Testis (tissue), 3 donors: ENCODE measurements around the gene THSD4. TPM values are rescaled to one million over a fixed set of nuclear protein-coding genes. Genes with fewer than 3 reads are reported as not detected.

Source experiments
- DNase-seq: peaks from one replicate; pipeline ENCODE4 v3.0.0-alpha.2; 2019
- H3K27ac ChIP-seq, 2 donors: fragments of 200-600 bp; sonication (generic); one replicate each; pipeline ENCODE4 v1.5.1; 2019
- H3K27me3 ChIP-seq: fragments of 200-600 bp; sonication (generic); one replicate; pipeline ENCODE4 v1.5.1; 2019
- H3K36me3 ChIP-seq: fragments of 200-600 bp; sonication (generic); one replicate; pipeline ENCODE4 v1.5.1; 2017; ENCODE audit warnings: low read depth; ENCODE audit errors: missing control alignments
- H3K4me1 ChIP-seq: fragments of 200-600 bp; sonication (generic); one replicate; pipeline ENCODE4 v1.5.1; 2019
- H3K4me3 ChIP-seq, 2 donors: fragments of 200-600 bp; sonication (generic); one replicate each; pipeline ENCODE4 v1.5.1; 2017 to 2019
- H3K9me3 ChIP-seq: fragments of 200-600 bp; sonication (generic); one replicate; pipeline ENCODE4 v1.5.1; 2017
- CTCF ChIP-seq, 3 experiments: fragments of 450-650 bp in 2 of 3; fragments of 200-600 bp in 1 of 3; sonication (generic) in 1 of 3; IDR thresholded peaks; one replicate each; pipeline ENCODE4 v1.5.1; 2016 to 2019; ENCODE audit warnings: antibody characterized with exemption in 3 of 3, mild to moderate bottlenecking in 2 of 3, moderate library complexity in 1 of 3
- POLR2A ChIP-seq: fragments of 450-650 bp; IDR thresholded peaks from one replicate; pipeline ENCODE4 v1.6.1; 2017; ENCODE audit warnings: antibody characterized with exemption, mild to moderate bottlenecking, moderate library complexity
- WGBS, 2 donors: methylation state at CpG; one replicate each; pipeline ENCODE4 v1.1.5; 2018; 5-methylcytosine and 5-hydroxymethylcytosine counted together
- intact Hi-C: fragments of 100-400 bp; cut with DNase I; formaldehyde crosslinking; loops from one replicate; pipeline ENCODE4 v1.15.1; 2023; ENCODE audit warnings: low total_unique reads
- polyA plus RNA-seq: library from polyadenylated mRNA; stranded (reverse); fragments of 350-450 nt; fragmentation: Illumina TruSeq; extraction: RNeasy Lipid Tissue Mini Kit (QIAGEN cat#74804); gene quantifications from one replicate; pipeline ENCODE4 v1.2.3, GENCODE V29; 2014; ENCODE audit warnings: low read depth, low replicate concordance; ENCODE audit not compliant: insufficient read depth
- total RNA-seq, 2 donors: library from RNA; depleted of rRNA; stranded (reverse); fragments of >200 nt; gene quantifications; one replicate each; pipeline ENCODE4 v1.2.3, GENCODE V29; 2016

The THSD4 gene
- total and polyA plus RNA-seq, 3 donors from 2014 or later = 14.3 to 21.5 (median 18.2) TPM

GRCh38 chr15:71433402-71433801 is 318.1 kb downstream of the THSD4 start:
- Histone ChIP-seq H3K9me3 (no peaks in the 10 kb centered on the region), H3K4me3 (no peak overlapping the region), H3K4me1 (no peaks in the 10 kb centered on the region), H3K36me3 (no peaks in the 10 kb centered on the region), H3K27ac (no peak overlapping the region), H3K27me3 (no peaks in the 10 kb centered on the region)
- intact Hi-C loops = no loop called here
- DNase-seq = no peak
- no peak for TF ChIP-seq POLR2A
- no peak for TF ChIP-seq CTCF (IDR thresholded peaks at IDR 0.05)
- 93 to 100% methylated on average over 1 of the region's 1 CpG for WGBS, 2 donors

- H3K27ac ChIP-seq = no peak overlapping the region
Observed at GRCh38 chr15:71434774-71435173, 319.5 kb downstream of the THSD4 start.

GRCh38 chr15:71435552-71435951 is 320.3 kb downstream of the THSD4 start:
- 69 to 70% methylated on average over 6 of the region's 6 CpGs for WGBS, 2 donors

More at GRCh38 chr15:71434774-71435173, 319.5 kb downstream of the THSD4 start:
- WGBS, 2 donors = 86 to 88% methylated on average over 2 of the region's 2 CpGs
- Histone ChIP-seq H3K36me3 (no peaks in the 10 kb centered on the region), H3K27me3 (no peaks in the 10 kb centered on the region), H3K4me3 (no peak overlapping the region), H3K9me3 (no peaks in the 10 kb centered on the region), H3K4me1 (no peaks in the 10 kb centered on the region)
- TF ChIP-seq CTCF (IDR thresholded peaks at IDR 0.05) (no peak), POLR2A (no peak)
- intact Hi-C loops = no loop called here
- no peak for DNase-seq

GRCh38 chr15:71436854-71437253 is 321.6 kb downstream of the THSD4 start:
- TF ChIP-seq CTCF (IDR thresholded peaks at IDR 0.05) = no peak
- no peak for TF ChIP-seq POLR2A
- Histone ChIP-seq H3K4me3 (no peak overlapping the region), H3K27ac (no peak overlapping the region), H3K9me3 (no peaks in the 10 kb centered on the region), H3K27me3 (no peaks in the 10 kb centered on the region), H3K4me1 (no peaks in the 10 kb centered on the region), H3K36me3 (no peaks in the 10 kb centered on the region)
- intact Hi-C loops = no loop called here
- WGBS, 2 donors = 83 to 94% methylated on average over 3 of the region's 3 CpGs
- no peak for DNase-seq

More at GRCh38 chr15:71435552-71435951, 320.3 kb downstream of the THSD4 start:
- Histone ChIP-seq H3K9me3 (no peaks in the 10 kb centered on the region), H3K4me1 (no peaks in the 10 kb centered on the region), H3K27me3 (no peaks in the 10 kb centered on the region), H3K4me3 (no peak overlapping the region), H3K36me3 (no peaks in the 10 kb centered on the region), H3K27ac (no peak overlapping the region)
- no peak for DNase-seq
- intact Hi-C loops = no loop called here
- no peak for TF ChIP-seq POLR2A
- no peak for TF ChIP-seq CTCF (IDR thresholded peaks at IDR 0.05)

GRCh38 chr15:71437404-71437803 is 322.1 kb downstream of the THSD4 start:
- Histone ChIP-seq H3K36me3 (no peaks in the 10 kb centered on the region), H3K27me3 (no peaks in the 10 kb centered on the region), H3K27ac (no peak overlapping the region), H3K4me3 (no peak overlapping the region), H3K9me3 (no peaks in the 10 kb centered on the region), H3K4me1 (no peaks in the 10 kb centered on the region)
- no peak for DNase-seq
- 61 to 63% methylated on average over 3 of the region's 3 CpGs for WGBS, 2 donors
- intact Hi-C loops = no loop called here
- TF ChIP-seq CTCF (IDR thresholded peaks at IDR 0.05) (no peak), POLR2A (no peak)
